Neuronal stem cell (in vitro differentiated cells): ENCODE measurements around the gene PAQR8.

ENCODE experiments used
- DNase-seq: peaks from one replicate; pipeline ENCODE4 v3.0.0-alpha.2; 2013; ENCODE audit warnings: low spot score
- H2AFZ ChIP-seq: one replicate; pipeline ENCODE4 v1.6.1; 2013; ENCODE audit warnings: mild to moderate bottlenecking, low read length, inconsistent platforms
- H2AK5ac ChIP-seq: 2 replicates; pipeline ENCODE4 v1.6.1; 2013; ENCODE audit warnings: low read depth, mild to moderate bottlenecking, inconsistent platforms, low read length, moderate library complexity, mixed read lengths
- H2BK120ac ChIP-seq: 2 replicates; pipeline ENCODE4 v1.6.1; 2013; ENCODE audit warnings: low read depth, mild to moderate bottlenecking, inconsistent platforms, low read length, moderate library complexity, mixed read lengths
- H2BK12ac ChIP-seq: one replicate; pipeline ENCODE4 v1.6.1; 2013; ENCODE audit warnings: low read length, inconsistent platforms
- H2BK15ac ChIP-seq: 2 replicates; pipeline ENCODE4 v1.6.1; 2013; ENCODE audit warnings: mild to moderate bottlenecking, low read length, inconsistent platforms, mixed read lengths
- H2BK5ac ChIP-seq: one replicate; pipeline ENCODE4 v1.6.1; 2013; ENCODE audit warnings: inconsistent platforms, mild to moderate bottlenecking, low read length, moderate library complexity
- H3K14ac ChIP-seq: one replicate; pipeline ENCODE4 v1.6.1; 2013; ENCODE audit warnings: low read length, inconsistent platforms
- H3K18ac ChIP-seq: 2 replicates; pipeline ENCODE4 v1.6.1; 2013; ENCODE audit warnings: low read length, inconsistent platforms
- H3K23ac ChIP-seq: 2 replicates; pipeline ENCODE4 v1.6.1; 2013; ENCODE audit warnings: low read depth, mild to moderate bottlenecking, mixed read lengths, low read length, inconsistent platforms; ENCODE audit not compliant: poor library complexity
- H3K27ac ChIP-seq: replicated peaks from 3 replicates; pipeline ENCODE4 v1.5.1; 2013; ENCODE audit warnings: low read length, inconsistent platforms
- H3K27me3 ChIP-seq, 3 experiments: 2 replicates each; pipeline ENCODE4 v1.6.1; 2013; ENCODE audit warnings: low read length in 3 of 3, mild to moderate bottlenecking in 2 of 3, inconsistent platforms in 1 of 3, low read depth in 1 of 3, mixed read lengths in 1 of 3, moderate library complexity in 1 of 3; ENCODE audit not compliant: control insufficient read depth in 3 of 3, insufficient read depth in 3 of 3
- H3K36me3 ChIP-seq, 2 donors: replicated peaks in 1 of 2; 2 replicates each; pipeline ENCODE4 v1.6.1; 2013; ENCODE audit warnings: low read length in 2 of 2; ENCODE audit not compliant: control insufficient read depth in 2 of 2, insufficient read depth in 2 of 2
- H3K4ac ChIP-seq: 2 replicates; pipeline ENCODE4 v1.6.1; 2013; ENCODE audit warnings: inconsistent platforms, mild to moderate bottlenecking, low read length, moderate library complexity
- H3K4me1 ChIP-seq, 2 donors: 1 replicate in 1 of 2; 2 replicates in 1 of 2; pipeline ENCODE4 v1.6.1; 2013; ENCODE audit warnings: low read length in 2 of 2, low read depth in 1 of 2; ENCODE audit not compliant: control insufficient read depth in 2 of 2, insufficient read depth in 1 of 2
- H3K4me2 ChIP-seq: one replicate; pipeline ENCODE4 v1.6.1; 2013; ENCODE audit warnings: mild to moderate bottlenecking, low read length, inconsistent platforms; ENCODE audit not compliant: insufficient read depth, poor library complexity, severe bottlenecking
- H3K4me3 ChIP-seq, 2 donors: 2 replicates each; pipeline ENCODE4 v1.5.1; 2013; ENCODE audit warnings: low read length in 2 of 2, mild to moderate bottlenecking in 2 of 2, inconsistent platforms in 1 of 2, moderate library complexity in 1 of 2
- H3K79me1 ChIP-seq: one replicate; pipeline ENCODE4 v1.6.1; 2013; ENCODE audit warnings: low read depth, mild to moderate bottlenecking, inconsistent platforms, low read length, moderate library complexity
- H3K9ac ChIP-seq: one replicate; pipeline ENCODE4 v1.6.1; 2013; ENCODE audit warnings: mild to moderate bottlenecking, low read depth, low read length, inconsistent platforms; ENCODE audit not compliant: poor library complexity
- H3K9me3 ChIP-seq, 2 donors: replicated peaks in 1 of 2; 2 replicates each; pipeline versions ENCODE3 to v1.6.1; 2013; ENCODE audit warnings: low read length in 2 of 2, mild to moderate bottlenecking in 2 of 2, inconsistent platforms in 1 of 2, low read depth in 1 of 2, mixed read lengths in 1 of 2, moderate library complexity in 1 of 2; ENCODE audit not compliant: control insufficient read depth in 2 of 2, insufficient read depth in 1 of 2
- H4K8ac ChIP-seq: one replicate; pipeline ENCODE4 v1.6.1; 2013; ENCODE audit warnings: low read depth, mild to moderate bottlenecking, inconsistent platforms, low read length, moderate library complexity
- H4K91ac ChIP-seq: one replicate; pipeline ENCODE4 v1.6.1; 2013; ENCODE audit warnings: low read length, low read depth, mild to moderate bottlenecking, inconsistent platforms; ENCODE audit not compliant: poor library complexity
- WGBS, 2 donors: extraction: QIAGEN DNeasy Blood & Tissue Kit; methylation state at CpG; one replicate each; pipeline ENCODE4 v1.1.7; 2013; ENCODE audit warnings: missing lambda C conversion rate in 2 of 2, mixed read lengths in 1 of 2; ENCODE audit not compliant: insufficient read length in 2 of 2, insufficient replicate concordance in 1 of 2; ENCODE audit errors: extremely low coverage in 2 of 2; 5-methylcytosine and 5-hydroxymethylcytosine counted together

The PAQR8 gene

GRCh38 chr6:52411911-52412310, 50.0 kb downstream of the PAQR8 start:
- H3K79me1 ChIP-seq, result no peaks in the 10 kb centered on the region
- no peak overlapping the region for H3K4me2 ChIP-seq
- DNase-seq, result no peak
- no peak overlapping the region for H3K4ac ChIP-seq
- no CpG with 5 or more reads among the region's 4 CpGs for WGBS, 2 donors
- no peak overlapping the region for H2AFZ ChIP-seq
- H3K4me3 ChIP-seq, result no peak overlapping the region
- no peaks in the 10 kb centered on the region for H3K4me1 ChIP-seq
- H2BK5ac ChIP-seq, result no peak overlapping the region
- H2AK5ac ChIP-seq, result no peak overlapping the region
- H3K27ac ChIP-seq, result no peak overlapping the region
- H4K8ac ChIP-seq, result no peak overlapping the region
- H3K9me3 ChIP-seq, result no peaks in the 10 kb centered on the region
- no peak overlapping the region for H3K14ac ChIP-seq
- no peak overlapping the region for H2BK12ac ChIP-seq
- no peak overlapping the region for H3K23ac ChIP-seq
- H2BK15ac ChIP-seq, result no peak overlapping the region
- H3K9ac ChIP-seq, result no peak overlapping the region
- no peaks in the 10 kb centered on the region for H3K36me3 ChIP-seq
- H4K91ac ChIP-seq, result no peak overlapping the region
- H3K27me3 ChIP-seq, result no peaks in the 10 kb centered on the region
- no peak overlapping the region for H2BK120ac ChIP-seq
- no peak overlapping the region for H3K18ac ChIP-seq

DNA sequence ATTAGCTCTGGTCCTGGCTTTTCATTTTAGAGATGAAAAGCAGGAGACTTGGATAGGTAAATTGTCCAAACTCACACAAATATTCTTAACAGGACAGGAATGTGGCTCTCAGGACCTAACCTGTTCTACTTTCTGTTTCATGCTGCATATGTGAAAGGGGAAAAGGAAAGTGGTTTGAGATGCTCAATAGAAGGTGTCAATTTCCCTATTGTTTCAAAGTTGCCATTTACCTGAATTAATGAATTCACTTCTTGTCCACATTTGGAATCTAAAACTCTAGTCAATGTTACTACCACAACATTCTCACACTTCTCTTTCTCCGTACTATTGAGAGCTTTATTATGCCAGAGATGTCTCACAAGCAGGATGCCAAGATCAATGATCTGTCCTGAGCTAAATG, 53.4 kb downstream of the PAQR8 start:
- H4K8ac ChIP-seq, result no peak overlapping the region
- H3K4me2 ChIP-seq, result no peak overlapping the region
- no peak overlapping the region for H2BK12ac ChIP-seq
- H3K79me1 ChIP-seq, result no peaks in the 10 kb centered on the region
- H2AK5ac ChIP-seq, result no peak overlapping the region
- no peaks in the 10 kb centered on the region for H3K9me3 ChIP-seq
- H3K4me3 ChIP-seq, result no peak overlapping the region
- no peak overlapping the region for H2AFZ ChIP-seq
- no CpG with 5 or more reads among the region's 1 CpG for WGBS, 2 donors
- no peak overlapping the region for H2BK15ac ChIP-seq
- H3K18ac ChIP-seq, result no peak overlapping the region
- no peak overlapping the region for H3K9ac ChIP-seq
- H3K23ac ChIP-seq, result no peak overlapping the region
- no peaks in the 10 kb centered on the region for H3K27me3 ChIP-seq
- DNase-seq, result no peak
- H3K36me3 ChIP-seq, result no peaks in the 10 kb centered on the region
- H3K4ac ChIP-seq, result no peak overlapping the region
- no peak overlapping the region for H2BK120ac ChIP-seq
- H3K27ac ChIP-seq, result no peak overlapping the region
- H2BK5ac ChIP-seq, result no peak overlapping the region
- peaks cover 4 to 8% of the 10 kb centered on the region in 2 donors for H3K4me1 ChIP-seq
- H3K14ac ChIP-seq, result no peak overlapping the region
- no peak overlapping the region for H4K91ac ChIP-seq

GRCh38 chr6:52415917-52416628, 54.1 kb downstream of the PAQR8 start:
- Histone ChIP-seq H3K18ac (no peak overlapping the region), H4K8ac (no peak overlapping the region), H3K4ac (no peak overlapping the region), H3K4me2 (no peak overlapping the region), H2AK5ac (no peak overlapping the region), H3K23ac (no peak overlapping the region), H2BK12ac (no peak overlapping the region), H3K14ac (no peak overlapping the region), H2BK120ac (no peak overlapping the region), H2BK15ac (no peak overlapping the region), H3K9ac (no peak overlapping the region), H3K27me3 (no peaks in the 10 kb centered on the region), H2AFZ (no peak overlapping the region), H3K9me3 (no peaks in the 10 kb centered on the region), H3K36me3 (no peaks in the 10 kb centered on the region), H4K91ac (no peak overlapping the region), H2BK5ac (no peak overlapping the region), H3K27ac (no peak overlapping the region), H3K4me1 (peaks cover 4 to 8% of the 10 kb centered on the region in 2 donors), H3K79me1 (no peaks in the 10 kb centered on the region), H3K4me3 (no peak overlapping the region)
- no CpG with 5 or more reads among the region's 6 CpGs for WGBS, 2 donors
- no peak for DNase-seq

GRCh38 chr6:52416629-52417151, 54.7 kb downstream of the PAQR8 start:
- Histone ChIP-seq H2AK5ac (no peak overlapping the region), H3K4me2 (no peak overlapping the region), H3K79me1 (no peaks in the 10 kb centered on the region), H2BK5ac (no peak overlapping the region), H2BK120ac (no peak overlapping the region), H2BK15ac (no peak overlapping the region), H3K36me3 (no peaks in the 10 kb centered on the region), H2BK12ac (no peak overlapping the region), H4K8ac (no peak overlapping the region), H3K9me3 (no peaks in the 10 kb centered on the region), H3K27me3 (no peaks in the 10 kb centered on the region), H3K18ac (no peak overlapping the region), H3K4me1 (peaks cover 4 to 8% of the 10 kb centered on the region in 2 donors), H3K14ac (no peak overlapping the region), H3K9ac (no peak overlapping the region), H3K4me3 (no peak overlapping the region), H2AFZ (peak overlapping the region; percentile 54), H3K27ac (no peak overlapping the region), H4K91ac (no peak overlapping the region), H3K23ac (no peak overlapping the region), H3K4ac (no peak overlapping the region)
- DNase-seq, result peak; percentile 69
- WGBS, 2 donors, result no CpG with 5 or more reads among the region's 1 CpG
